ENCODE results near the gene FOXJ3.

The FOXJ3 gene

GRCh38 chr1:42319871-42320484, 15.1 kb downstream of the FOXJ3 start:
- TF ChIP-seq CTCF (IDR thresholded peaks at IDR 0.05; ENCODE audit: low read depth, low read length), result no peak
- no peak for DNase-seq (ENCODE audit: low read depth in 2 of 2)
- H3K4me3 ChIP-seq (replicated peaks in 1 of 2; ENCODE audit: low read depth in 2 of 2, low read length in 2 of 2), result no peak overlapping the region

GRCh38 chr1:42319128-42319851, 15.7 kb downstream of the FOXJ3 start:
- peak; percentile 60 to 67 for DNase-seq (ENCODE audit: low read depth in 2 of 2)
- H3K4me3 ChIP-seq (replicated peaks in 1 of 2; ENCODE audit: low read depth in 2 of 2, low read length in 2 of 2), result no peak overlapping the region
- no peak for TF ChIP-seq CTCF (IDR thresholded peaks at IDR 0.05; ENCODE audit: low read depth, low read length)

GRCh38 chr1:42318601-42319000, 16.4 kb downstream of the FOXJ3 start:
- H3K4me3 ChIP-seq (replicated peaks in 1 of 2; ENCODE audit: low read depth in 2 of 2, low read length in 2 of 2), result no peak overlapping the region
- no peak for DNase-seq (ENCODE audit: low read depth in 2 of 2)
- TF ChIP-seq CTCF (IDR thresholded peaks at IDR 0.05; ENCODE audit: low read depth, low read length), result no peak

GRCh38 chr1:42317308-42317707, 17.7 kb downstream of the FOXJ3 start:
- TF ChIP-seq CTCF (IDR thresholded peaks at IDR 0.05; ENCODE audit: low read depth, low read length), result no peak
- H3K4me3 ChIP-seq (replicated peaks in 1 of 2; ENCODE audit: low read depth in 2 of 2, low read length in 2 of 2), result no peak overlapping the region
- DNase-seq (ENCODE audit: low read depth in 2 of 2), result no peak

- no peak overlapping the region for H3K4me3 ChIP-seq (replicated peaks in 1 of 2; ENCODE audit: low read depth in 2 of 2, low read length in 2 of 2)
- no peak for DNase-seq (ENCODE audit: low read depth in 2 of 2)
- TF ChIP-seq CTCF (IDR thresholded peaks at IDR 0.05; ENCODE audit: low read depth, low read length), result no peak
These were observed 18.7 kb downstream of the FOXJ3 start for GRCh38 chr1:42316292-42316691.

GRCh38 chr1:42315500-42315899, 19.5 kb downstream of the FOXJ3 start:
- H3K4me3 ChIP-seq (replicated peaks in 1 of 2; ENCODE audit: low read depth in 2 of 2, low read length in 2 of 2), result no peak overlapping the region
- DNase-seq (ENCODE audit: low read depth in 2 of 2), result no peak
- TF ChIP-seq CTCF (IDR thresholded peaks at IDR 0.05; ENCODE audit: low read depth, low read length), result no peak
